Measurements from ENCODE around the gene PACSIN1. TPM values are rescaled to one million over a fixed set of nuclear protein-coding genes. Genes with fewer than 3 reads are reported as not detected.

The PACSIN1 gene
- total RNA-seq, 3 donors from 2014 or later = 0.29 to 0.33 TPM; not detected in 1

- H3K4me1 ChIP-seq = no peaks in the 10 kb centered on the region
- no peak for TF ChIP-seq CTCF (IDR thresholded peaks at IDR 0.05)
- intact Hi-C loops (cut with DNase I; ENCODE audit: low total_unique reads) = no loop called here
- no peak for DNase-seq (ENCODE audit: low spot score in 2 of 2)
- H3K4me3 ChIP-seq = no peak overlapping the region
- H3K9me3 ChIP-seq = no peaks in the 10 kb centered on the region
- H3K36me3 ChIP-seq = no peaks in the 10 kb centered on the region
- H3K27ac ChIP-seq = no peak overlapping the region
- peaks cover 0 to 7% of the 10 kb centered on the region in 2 donors for H3K27me3 ChIP-seq
Measured at GRCh38 chr6:34573567-34574183, 107.8 kb downstream of the PACSIN1 start.

- Histone ChIP-seq H3K36me3 (no peaks in the 10 kb centered on the region), H3K9me3 (no peaks in the 10 kb centered on the region), H3K4me1 (no peaks in the 10 kb centered on the region), H3K27ac (no peak overlapping the region), H3K27me3 (no peaks in the 10 kb centered on the region), H3K4me3 (no peak overlapping the region)
- intact Hi-C loops (cut with DNase I; ENCODE audit: low total_unique reads) = no loop called here
- TF ChIP-seq POLR2AphosphoS5 (IDR thresholded peaks at IDR 0.05) = no peak
- no peak for DNase-seq (ENCODE audit: low spot score in 2 of 2)
Measured at GRCh38 chr6:34574647-34575293, 108.9 kb downstream of the PACSIN1 start.

- Histone ChIP-seq H3K9me3 (no peaks in the 10 kb centered on the region), H3K4me1 (no peaks in the 10 kb centered on the region), H3K4me3 (no peak overlapping the region), H3K27ac (no peak overlapping the region), H3K36me3 (no peaks in the 10 kb centered on the region), H3K27me3 (no peaks in the 10 kb centered on the region)
- intact Hi-C loops (cut with DNase I; ENCODE audit: low total_unique reads) = no loop called here
- DNase-seq (ENCODE audit: low spot score in 2 of 2) = no peak
- TF ChIP-seq POLR2AphosphoS5 (IDR thresholded peaks at IDR 0.05) (no peak), POLR2A (IDR thresholded peaks at IDR 0.05) (no peak), CTCF (IDR thresholded peaks at IDR 0.05) (no peak)
Measured at GRCh38 chr6:34575326-34575725, 109.5 kb downstream of the PACSIN1 start.

DNA sequence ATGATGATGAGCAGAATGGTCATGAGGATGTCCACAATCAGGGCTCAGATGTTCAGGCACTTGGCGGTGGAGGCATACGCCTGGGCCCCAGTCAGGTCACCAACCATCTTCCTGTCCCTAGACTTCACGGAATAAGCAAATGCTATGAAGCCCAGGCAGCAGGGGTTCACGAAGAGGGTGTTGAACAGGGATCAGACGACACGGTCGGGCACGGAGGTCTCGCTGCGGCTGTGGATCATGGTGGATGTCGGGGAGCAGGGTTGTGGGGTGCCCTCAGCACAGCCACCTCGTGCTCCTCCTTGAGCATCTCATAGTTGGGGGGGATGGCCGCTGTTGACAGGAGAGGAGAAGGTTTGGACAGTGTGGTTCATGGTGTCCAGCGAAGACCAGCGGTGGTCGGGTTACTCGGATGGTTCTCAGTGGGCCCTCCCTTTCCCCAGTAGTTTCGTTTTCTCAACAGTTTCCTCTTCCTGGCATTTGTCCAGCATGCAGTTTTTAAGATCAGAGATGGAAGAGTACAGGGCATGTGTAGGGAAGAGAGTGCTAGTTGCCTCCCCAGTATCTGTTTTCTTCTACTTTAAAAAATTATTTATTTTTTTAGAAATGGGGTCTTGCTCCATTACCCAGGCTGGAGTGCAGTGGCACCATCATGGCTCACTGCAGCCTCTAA, 110.5 kb downstream of the PACSIN1 start:
- Histone ChIP-seq H3K27me3 (no peaks in the 10 kb centered on the region), H3K27ac (no peak overlapping the region), H3K9me3 (no peaks in the 10 kb centered on the region), H3K4me3 (no peak overlapping the region), H3K36me3 (no peaks in the 10 kb centered on the region), H3K4me1 (peaks cover 0 to 3% of the 10 kb centered on the region in 2 donors)
- TF ChIP-seq POLR2A (IDR thresholded peaks at IDR 0.05) = no peak
- TF ChIP-seq CTCF (IDR thresholded peaks at IDR 0.05) = no peak
- TF ChIP-seq POLR2AphosphoS5 (IDR thresholded peaks at IDR 0.05) = no peak
- no peak for DNase-seq (ENCODE audit: low spot score in 2 of 2)
- intact Hi-C loops (cut with DNase I; ENCODE audit: low total_unique reads) = no loop called here

- H3K36me3 ChIP-seq = no peaks in the 10 kb centered on the region
- intact Hi-C loops (cut with DNase I; ENCODE audit: low total_unique reads) = no loop called here
- H3K4me1 ChIP-seq = peaks cover 0 to 3% of the 10 kb centered on the region in 2 donors
- H3K27ac ChIP-seq = no peak overlapping the region
- no peak for DNase-seq (ENCODE audit: low spot score in 2 of 2)
- no peak overlapping the region for H3K4me3 ChIP-seq
- no peak for TF ChIP-seq CTCF (IDR thresholded peaks at IDR 0.05)
- no peak for TF ChIP-seq POLR2AphosphoS5 (IDR thresholded peaks at IDR 0.05)
- no peak for TF ChIP-seq POLR2A (IDR thresholded peaks at IDR 0.05)
- no peaks in the 10 kb centered on the region for H3K27me3 ChIP-seq
- no peaks in the 10 kb centered on the region for H3K9me3 ChIP-seq
Measured at GRCh38 chr6:34578445-34579262, 112.8 kb downstream of the PACSIN1 start.

Measured in breast epithelium (tissue), 4 donors.